ENCODE measurements around the gene CREBRF. TPM values are rescaled to one million over a fixed set of nuclear protein-coding genes. Genes with fewer than 3 reads are reported as not detected.

Gene CREBRF
- total and polyA plus RNA-seq, 2 of the 8 experiments (the other 6 are each of a cell fraction or from before 2014, with no cell fraction given) = 1.2 to 4.7 TPM

DNA sequence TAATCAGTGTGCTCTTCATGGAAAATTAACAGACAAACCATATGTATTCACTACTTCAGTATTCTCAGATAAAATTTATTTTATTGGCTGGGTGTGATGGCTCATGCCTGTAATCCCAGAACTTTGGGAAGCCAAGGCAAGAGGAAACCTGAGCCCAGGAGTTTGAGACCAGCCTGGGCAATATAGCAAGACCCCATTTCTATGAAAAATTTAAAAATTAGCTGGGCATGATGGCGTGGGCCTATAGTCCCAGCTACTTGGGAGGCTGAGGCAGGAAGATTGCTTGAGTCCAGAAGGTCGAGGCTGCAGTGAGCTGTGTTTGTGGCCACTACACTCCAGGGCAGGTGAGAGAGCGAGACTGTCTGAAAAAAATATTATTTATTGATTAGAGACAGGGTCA, 23.4 kb upstream of the CREBRF start (continued):
- no peak for TF ChIP-seq FOSL1 (IDR thresholded peaks at IDR 0.05; ENCODE audit: insufficient read depth, low read depth, low read length)
- TF ChIP-seq POLR2A (IDR thresholded peaks at IDR 0.05; ENCODE audit: control extremely low read depth in 1 of 2, low read depth in 2 of 2, low read length in 2 of 2) = no peak
- TF ChIP-seq, protein P1, sequence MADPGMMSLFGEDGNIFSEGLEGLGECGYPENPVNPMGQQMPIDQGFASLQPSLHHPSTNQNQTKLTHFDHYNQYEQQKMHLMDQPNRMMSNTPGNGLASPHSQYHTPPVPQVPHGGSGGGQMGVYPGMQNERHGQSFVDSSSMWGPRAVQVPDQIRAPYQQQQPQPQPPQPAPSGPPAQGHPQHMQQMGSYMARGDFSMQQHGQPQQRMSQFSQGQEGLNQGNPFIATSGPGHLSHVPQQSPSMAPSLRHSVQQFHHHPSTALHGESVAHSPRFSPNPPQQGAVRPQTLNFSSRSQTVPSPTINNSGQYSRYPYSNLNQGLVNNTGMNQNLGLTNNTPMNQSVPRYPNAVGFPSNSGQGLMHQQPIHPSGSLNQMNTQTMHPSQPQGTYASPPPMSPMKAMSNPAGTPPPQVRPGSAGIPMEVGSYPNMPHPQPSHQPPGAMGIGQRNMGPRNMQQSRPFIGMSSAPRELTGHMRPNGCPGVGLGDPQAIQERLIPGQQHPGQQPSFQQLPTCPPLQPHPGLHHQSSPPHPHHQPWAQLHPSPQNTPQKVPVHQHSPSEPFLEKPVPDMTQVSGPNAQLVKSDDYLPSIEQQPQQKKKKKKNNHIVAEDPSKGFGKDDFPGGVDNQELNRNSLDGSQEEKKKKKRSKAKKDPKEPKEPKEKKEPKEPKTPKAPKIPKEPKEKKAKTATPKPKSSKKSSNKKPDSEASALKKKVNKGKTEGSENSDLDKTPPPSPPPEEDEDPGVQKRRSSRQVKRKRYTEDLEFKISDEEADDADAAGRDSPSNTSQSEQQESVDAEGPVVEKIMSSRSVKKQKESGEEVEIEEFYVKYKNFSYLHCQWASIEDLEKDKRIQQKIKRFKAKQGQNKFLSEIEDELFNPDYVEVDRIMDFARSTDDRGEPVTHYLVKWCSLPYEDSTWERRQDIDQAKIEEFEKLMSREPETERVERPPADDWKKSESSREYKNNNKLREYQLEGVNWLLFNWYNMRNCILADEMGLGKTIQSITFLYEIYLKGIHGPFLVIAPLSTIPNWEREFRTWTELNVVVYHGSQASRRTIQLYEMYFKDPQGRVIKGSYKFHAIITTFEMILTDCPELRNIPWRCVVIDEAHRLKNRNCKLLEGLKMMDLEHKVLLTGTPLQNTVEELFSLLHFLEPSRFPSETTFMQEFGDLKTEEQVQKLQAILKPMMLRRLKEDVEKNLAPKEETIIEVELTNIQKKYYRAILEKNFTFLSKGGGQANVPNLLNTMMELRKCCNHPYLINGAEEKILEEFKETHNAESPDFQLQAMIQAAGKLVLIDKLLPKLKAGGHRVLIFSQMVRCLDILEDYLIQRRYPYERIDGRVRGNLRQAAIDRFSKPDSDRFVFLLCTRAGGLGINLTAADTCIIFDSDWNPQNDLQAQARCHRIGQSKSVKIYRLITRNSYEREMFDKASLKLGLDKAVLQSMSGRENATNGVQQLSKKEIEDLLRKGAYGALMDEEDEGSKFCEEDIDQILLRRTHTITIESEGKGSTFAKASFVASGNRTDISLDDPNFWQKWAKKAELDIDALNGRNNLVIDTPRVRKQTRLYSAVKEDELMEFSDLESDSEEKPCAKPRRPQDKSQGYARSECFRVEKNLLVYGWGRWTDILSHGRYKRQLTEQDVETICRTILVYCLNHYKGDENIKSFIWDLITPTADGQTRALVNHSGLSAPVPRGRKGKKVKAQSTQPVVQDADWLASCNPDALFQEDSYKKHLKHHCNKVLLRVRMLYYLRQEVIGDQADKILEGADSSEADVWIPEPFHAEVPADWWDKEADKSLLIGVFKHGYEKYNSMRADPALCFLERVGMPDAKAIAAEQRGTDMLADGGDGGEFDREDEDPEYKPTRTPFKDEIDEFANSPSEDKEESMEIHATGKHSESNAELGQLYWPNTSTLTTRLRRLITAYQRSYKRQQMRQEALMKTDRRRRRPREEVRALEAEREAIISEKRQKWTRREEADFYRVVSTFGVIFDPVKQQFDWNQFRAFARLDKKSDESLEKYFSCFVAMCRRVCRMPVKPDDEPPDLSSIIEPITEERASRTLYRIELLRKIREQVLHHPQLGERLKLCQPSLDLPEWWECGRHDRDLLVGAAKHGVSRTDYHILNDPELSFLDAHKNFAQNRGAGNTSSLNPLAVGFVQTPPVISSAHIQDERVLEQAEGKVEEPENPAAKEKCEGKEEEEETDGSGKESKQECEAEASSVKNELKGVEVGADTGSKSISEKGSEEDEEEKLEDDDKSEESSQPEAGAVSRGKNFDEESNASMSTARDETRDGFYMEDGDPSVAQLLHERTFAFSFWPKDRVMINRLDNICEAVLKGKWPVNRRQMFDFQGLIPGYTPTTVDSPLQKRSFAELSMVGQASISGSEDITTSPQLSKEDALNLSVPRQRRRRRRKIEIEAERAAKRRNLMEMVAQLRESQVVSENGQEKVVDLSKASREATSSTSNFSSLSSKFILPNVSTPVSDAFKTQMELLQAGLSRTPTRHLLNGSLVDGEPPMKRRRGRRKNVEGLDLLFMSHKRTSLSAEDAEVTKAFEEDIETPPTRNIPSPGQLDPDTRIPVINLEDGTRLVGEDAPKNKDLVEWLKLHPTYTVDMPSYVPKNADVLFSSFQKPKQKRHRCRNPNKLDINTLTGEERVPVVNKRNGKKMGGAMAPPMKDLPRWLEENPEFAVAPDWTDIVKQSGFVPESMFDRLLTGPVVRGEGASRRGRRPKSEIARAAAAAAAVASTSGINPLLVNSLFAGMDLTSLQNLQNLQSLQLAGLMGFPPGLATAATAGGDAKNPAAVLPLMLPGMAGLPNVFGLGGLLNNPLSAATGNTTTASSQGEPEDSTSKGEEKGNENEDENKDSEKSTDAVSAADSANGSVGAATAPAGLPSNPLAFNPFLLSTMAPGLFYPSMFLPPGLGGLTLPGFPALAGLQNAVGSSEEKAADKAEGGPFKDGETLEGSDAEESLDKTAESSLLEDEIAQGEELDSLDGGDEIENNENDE (IDR thresholded peaks at IDR 0.05; ENCODE audit: insufficient replicate concordance, low read length) = no peak
- TF ChIP-seq ASH2L (IDR thresholded peaks at IDR 0.05; ENCODE audit: low read length) = no peak

Data from H1 (cell line).